GM19238 (cell line): ENCODE results near the gene RPS6KA5.
A peak's percentile ranks its signal among the peaks of the same experiment; 100 is the strongest.
"Not testable (repeated sequence)": the region's sequence is repeated elsewhere in the genome, so short reads cannot be mapped to it uniquely, and the experiment has no call there.

Experiments
- DNase-seq: peaks from one replicate; pipeline ENCODE4 v3.0.0; 2011; ENCODE audit warnings: low spot score; ENCODE audit not compliant: insufficient read length

The RPS6KA5 gene

DNA sequence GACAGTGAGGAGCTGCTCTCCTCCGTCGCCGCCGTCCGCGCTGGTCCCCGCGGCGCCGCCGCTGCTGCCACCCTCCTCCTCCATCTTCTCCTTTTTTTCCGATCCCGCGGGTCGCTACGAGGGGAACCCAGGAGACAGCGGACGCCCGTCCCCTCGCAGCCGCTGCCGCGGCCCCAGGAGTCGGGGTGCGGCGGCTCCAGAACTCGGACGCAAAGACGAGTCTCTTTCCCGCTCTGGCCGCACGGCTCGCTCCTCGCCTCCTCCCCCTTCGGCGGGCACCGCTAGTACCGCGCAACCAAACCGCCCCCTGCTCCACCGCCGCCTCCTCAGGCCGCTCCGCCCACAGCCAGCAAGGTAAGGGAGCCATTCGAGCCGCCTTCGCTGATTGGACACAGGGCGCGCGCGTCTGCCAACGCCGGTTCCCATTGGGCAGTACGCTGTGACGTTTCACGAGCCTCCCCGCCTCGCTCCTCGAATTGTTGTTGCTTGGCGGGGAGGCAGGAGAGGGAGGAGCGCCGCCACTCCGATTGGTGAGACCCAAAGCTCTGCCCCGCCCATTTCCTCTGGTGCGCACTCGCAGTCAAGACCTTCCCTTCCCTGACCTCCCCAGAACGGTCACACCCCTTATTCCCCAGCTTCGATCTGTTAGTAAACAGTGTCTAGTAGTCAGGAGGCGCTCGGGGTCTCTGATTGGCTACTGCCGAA, at the start of gene RPS6KA5:
Gene RPS6KA5 (minus strand): TSS at position 291 of the 705 bp plus-strand sequence. CDS start 207 bp downstream, at position 84.
- DNase-seq = peak; percentile 88

DNA sequence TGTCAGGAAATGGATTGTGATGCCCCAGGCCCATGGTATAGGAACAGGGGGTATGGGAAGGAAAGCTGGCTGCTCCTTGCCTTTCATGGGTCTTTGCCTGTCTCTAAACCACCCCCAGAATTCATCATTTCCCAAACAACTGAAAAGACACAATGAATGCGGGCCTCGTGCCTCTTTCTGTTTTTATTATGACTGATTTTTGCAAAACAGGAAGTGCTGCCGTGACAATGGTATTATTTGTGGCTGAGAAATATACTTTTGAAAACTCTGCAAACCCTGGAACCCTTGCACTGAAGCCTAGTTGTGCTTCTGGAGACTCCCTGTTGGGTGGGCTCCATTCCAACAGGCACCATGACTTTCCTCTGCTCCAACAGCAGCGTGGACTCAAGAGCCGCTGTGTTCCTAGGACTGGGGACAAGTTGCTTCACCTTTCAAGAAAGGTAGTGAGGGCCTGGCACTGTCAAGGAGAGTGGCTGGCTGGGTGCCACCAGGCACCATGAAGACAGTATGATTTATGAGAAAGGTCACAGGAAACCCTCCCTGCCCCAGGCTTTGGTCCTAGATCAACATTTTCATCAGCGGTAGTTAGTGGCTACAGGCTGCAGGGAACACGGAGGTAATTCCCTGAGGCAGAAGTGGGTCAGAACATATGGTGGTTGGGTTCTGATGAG, 48.6 kb upstream of the RPS6KA5 start:
- DNase-seq = no peak

DNA sequence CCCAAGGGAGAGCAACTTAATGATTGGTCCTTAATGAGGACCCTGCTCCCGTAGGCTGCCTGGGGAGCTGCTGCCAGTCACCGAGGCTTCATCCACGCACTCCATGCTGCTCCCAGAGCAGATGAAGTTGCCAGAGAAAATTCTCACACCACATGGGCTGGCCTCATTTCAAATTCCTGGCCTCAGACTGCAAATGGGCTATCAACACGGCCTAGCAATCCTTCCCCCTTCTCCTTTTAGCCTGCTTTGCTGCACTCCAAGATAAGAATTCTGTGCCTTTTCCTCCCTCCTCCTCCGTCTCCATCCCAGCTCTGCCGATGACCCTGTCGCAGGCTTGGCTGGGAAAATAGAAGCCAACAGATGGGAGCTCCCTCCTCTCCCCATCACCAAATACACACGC, 42.7 kb upstream of the RPS6KA5 start:
- no peak for DNase-seq

DNA sequence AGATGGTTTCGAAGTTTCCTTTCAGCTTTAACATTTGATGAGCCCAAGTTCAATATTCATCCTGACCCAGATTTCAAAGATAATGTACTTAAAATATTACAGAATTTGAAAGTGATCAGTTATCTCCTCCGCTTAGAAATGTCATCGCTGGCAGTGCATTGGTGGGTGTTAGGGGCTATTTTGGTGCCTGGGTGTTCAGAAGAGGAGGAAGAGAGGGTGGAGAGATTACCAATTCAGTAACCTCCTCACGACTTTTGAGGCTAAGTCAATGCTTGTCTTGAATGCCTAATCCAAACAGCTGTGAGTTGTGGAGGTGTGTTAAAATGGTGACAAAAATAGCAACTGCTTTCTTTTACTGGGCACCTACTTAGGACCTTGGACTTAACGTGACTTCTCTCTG, 39.7 kb upstream of the RPS6KA5 start:
- DNase-seq = no peak

DNA sequence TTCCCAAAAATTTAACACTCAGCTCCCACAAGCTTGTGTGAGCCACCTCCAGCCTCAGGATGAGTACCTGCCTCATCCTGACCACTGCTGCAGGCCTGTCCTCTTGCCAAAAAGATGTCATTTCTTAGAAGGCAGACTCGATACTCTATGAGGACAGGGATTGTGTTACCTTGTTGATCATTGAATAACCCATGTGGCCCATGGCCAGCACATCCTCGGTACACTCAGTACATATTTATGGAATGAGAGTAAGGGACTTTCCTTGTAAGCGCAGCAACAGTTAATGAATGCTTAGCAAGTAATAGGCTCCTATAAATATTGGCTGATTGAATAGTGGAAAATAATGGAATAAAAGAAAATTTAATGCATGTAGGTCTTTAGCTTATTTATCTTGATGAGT, 38.1 kb upstream of the RPS6KA5 start:
- no peak for DNase-seq

DNA sequence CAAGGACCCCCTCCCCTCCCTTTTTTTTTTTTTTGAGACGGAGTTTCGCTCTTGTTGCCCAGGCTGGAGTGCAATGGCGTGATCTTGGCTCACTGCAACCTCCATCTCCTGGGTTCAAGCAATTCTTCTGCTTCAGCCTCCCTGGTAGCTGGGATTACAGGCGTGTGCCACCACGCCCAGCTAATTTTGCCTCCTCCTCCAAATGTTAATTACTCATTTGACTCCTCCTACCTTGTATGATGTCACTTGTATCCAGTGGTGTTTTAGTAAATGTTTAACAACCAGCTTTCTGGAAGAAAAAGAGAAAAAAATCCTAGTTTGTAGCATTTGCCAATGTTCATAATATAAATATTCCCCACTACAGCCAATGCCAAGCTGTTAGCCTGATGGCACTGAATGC, 37.2 kb upstream of the RPS6KA5 start:
- DNase-seq = not testable (repeated sequence)

DNA sequence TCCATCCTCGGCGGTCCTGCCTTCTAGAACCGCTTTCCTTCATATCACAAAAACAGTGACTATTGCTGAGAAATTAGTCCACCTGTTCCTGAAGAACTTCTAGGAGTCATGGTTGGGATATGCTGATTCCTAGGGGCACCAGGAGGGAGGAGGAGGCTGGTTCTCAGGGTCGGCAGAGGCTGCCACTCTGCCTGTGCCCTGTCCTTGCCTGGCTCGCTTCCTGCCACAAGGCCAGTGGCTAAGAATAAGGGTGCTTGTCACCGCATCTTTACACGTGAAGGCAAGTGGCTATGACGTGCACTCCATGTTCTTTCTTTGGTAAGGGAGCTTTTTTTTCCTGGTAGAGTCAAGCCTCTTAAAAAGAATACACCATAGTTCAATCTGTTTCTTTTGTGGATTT, 34.7 kb upstream of the RPS6KA5 start:
- DNase-seq = no peak

DNA sequence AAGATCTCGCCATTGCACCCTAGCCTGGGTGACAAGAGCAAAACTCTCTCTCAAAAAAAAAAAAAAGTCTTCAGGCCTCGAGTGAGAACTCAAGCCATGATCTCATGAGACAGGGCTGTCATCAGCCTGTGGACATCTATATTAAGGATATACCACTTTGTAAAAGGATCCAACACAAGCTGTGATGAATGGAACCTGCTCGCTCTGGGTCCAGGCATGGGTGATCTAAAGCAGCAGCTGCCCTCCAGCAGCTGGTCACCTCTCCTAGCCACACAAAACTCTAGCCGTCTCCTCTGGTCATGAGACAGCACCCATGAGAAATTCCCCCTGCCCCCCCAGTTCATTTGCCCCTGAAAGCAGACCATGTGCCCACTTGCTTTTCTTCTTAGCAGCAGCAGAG, 34.3 kb upstream of the RPS6KA5 start:
- no peak for DNase-seq

DNA sequence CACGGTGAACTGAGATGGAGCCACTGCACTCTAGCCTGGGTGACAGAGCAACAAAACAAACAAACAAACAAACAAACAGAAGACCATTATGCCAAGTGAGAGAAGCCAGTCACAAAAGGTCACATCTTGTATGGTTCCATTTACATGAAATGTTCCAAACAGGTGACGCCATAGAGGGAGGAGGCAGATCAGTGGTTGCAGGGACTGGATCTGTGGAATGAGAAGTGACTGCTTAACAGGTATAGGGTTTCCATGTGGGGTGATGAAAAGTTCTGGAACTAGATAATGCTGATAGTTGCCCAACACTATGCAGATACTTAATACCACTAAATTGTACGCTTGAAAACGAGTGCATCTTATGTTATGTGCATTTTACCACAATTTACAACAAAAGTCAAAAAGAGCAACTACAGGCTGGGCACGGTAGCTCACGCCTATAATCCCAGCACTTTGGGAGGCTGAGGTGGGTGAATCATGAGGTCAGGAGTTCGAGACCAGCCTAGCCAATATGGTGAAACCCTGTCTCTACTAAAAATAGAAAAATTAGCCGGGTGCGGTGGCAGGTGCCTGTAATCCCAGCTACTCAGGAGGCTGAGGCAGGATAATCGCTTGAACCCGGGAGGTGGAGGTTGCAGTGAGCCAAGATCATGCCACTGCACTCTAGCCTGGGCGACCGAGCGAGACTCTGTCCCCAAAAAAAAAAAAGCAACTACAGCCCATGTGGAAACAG, 33.5 kb upstream of the RPS6KA5 start:
- not testable (repeated sequence) for DNase-seq

DNA sequence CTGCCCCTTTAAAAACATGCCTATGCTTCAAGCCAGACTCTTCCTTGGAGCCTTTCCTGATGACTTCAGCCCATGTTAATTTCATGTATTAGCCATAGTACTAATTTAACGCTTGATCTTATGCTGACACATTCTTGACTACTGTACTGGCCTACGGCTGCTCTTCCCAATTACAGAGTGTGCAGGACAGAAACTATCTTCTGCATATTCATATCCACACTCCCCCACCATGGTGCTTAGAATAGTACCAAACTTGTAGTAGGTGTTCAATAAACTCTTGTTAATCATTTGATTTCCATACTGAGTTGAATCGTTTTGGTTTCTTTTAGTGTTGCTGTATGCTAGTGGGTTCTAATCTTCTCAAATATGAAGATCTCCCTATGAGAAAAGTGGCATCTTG, 31.6 kb upstream of the RPS6KA5 start:
- no peak for DNase-seq

DNA sequence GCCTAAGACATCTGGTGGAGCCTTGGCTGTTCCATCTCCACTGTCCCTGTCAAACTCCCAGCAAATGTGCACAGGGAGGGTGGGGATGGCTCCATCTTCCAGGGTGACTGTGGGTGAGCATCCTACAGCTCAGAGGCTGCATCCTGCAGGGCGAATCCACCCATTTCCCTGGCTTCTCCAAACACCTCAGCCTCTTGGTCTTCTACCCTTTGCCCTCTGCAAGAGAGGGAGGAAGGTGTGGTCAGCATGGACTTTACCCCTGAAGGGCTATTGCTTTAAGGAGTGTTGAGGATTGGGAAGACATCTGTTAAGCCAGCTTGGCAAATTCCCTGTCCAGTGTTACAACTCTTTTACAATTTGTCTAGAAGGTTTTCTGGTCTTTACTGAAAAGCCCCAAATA, 30.3 kb upstream of the RPS6KA5 start:
- DNase-seq = no peak

DNA sequence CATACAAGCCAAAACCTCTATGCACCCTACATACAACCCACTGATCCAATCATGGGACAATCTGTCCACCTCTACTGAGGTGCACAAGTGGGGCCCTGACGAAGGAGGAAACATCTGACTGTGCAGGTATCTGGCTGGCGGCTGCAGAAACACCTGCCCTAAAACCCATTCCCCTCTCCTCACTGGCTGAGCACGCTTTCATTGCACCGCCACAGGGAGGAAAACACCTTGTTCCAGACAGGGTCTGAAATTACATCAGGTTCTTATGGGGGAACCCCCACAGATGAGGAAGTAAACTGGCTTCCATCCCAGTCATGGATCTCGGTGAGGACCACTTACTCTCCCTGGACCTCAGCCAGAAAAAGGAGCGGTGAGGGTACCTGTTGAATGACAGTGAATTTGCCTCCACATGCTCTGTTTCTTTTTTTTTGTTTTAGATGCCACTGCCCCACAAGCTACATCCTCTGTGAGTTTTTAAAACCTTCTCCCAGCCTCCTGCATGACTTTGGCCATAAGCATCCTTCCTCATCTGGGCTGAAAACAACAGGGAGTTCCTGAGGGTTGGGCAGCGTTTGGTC, 29.6 kb upstream of the RPS6KA5 start:
- DNase-seq = no peak

DNA sequence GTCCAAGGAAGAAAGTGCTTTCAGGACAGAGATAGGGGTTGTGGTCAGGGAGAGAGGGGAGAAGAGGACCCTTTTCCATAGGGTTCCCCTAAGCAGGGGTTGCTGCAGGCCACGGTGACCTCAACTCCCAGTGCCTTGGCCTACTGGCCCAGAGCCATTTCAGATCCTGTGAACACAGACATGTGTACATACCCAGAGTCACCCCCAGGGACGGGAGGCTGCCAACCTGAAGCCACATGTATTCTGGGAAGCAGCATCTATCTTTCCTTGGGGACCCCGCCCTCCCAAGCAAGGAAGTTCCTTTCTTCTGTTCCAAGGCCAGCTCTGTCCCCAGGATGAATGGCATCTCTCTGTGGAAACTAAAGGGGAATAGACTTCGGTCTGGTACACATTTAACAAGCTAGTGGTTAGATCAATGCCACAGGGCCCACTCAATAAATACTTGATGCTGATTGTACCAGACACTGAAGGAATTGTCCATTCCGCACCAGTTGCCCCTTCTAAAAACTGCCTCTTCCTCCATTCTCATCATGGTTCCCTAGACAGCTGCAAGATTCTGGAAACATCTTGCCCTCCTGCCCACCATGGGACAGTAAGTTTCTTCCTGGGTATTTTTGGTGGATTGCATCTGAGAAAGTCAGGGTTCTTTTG, 28.3 kb upstream of the RPS6KA5 start:
- DNase-seq = no peak

DNA sequence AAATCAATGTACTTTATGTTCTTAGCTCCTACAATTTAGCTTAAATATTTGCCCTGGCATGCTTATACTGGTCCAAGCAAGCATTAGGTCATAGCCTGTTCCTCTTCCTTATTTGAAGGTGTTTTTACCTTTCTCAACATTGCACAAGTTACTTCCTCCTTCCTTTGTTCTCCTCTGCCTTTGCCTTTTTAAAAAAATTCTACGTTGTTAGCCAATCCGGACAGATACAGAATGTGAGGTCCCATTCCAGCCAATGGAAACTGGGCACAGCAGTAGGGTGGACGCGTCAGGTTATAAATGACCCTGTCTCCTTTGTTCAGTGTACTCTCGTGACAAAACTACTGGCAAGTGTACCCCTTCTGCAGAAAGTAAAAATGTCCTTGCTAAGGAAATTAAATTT, 27.0 kb upstream of the RPS6KA5 start:
- DNase-seq = not testable (repeated sequence)

DNA sequence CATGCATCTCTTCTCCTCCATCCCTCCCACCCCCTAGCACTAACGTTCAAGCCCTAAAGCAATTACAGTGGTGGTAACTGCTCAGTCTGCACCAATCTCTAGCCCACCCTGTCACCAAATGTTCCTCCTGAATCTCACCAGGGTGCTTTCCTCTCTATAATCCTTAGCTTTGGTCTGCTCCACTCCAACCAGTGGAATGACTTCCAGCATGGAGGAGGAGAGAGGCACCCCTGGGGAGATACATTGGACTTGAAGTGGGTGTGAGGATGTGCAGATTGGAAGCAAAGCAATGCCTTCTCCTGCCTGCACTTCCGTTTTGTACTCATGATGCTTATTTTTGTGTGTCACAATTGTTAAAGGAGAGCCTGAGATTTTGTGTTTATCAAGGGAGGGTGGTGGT, 24.1 kb upstream of the RPS6KA5 start:
- no peak for DNase-seq

DNA sequence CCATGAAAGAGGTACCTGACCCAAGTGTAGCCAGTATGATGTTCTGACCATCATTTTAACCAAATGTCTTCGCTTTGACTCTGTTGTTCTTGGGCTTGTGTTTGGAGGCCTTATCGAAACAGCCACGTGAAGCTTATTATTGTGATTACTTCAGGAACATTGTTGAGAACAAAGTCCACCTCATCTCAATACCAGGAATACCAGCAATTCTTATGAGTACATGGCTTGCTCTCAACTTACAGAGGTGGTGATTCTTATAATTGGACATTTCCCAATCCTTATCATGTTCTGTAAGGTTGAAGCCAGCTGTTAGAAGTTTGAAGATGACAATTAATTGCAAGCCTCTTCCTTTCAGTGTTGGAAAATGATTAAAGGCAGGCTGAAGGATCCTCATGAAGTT, 21.8 kb upstream of the RPS6KA5 start:
- DNase-seq = no peak

DNA sequence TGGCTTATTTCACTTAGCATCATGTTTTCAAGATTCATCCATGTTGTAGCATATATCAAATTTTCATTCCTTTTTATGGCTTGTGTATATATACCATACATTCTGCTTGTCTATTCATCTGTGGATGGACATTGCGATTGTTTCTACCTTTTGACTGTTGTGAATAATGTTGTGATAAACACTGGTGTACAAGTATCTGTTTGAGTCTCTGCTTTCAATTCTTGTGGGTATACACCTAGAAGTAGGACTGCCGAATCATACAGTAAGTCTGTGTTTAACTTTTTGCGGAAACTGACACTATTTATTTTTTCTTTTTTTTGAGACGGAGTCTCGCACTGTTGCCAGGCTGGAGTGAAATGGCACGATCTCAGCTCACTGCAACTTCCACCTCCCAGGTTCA, 19.6 kb upstream of the RPS6KA5 start:
- DNase-seq = no peak

DNA sequence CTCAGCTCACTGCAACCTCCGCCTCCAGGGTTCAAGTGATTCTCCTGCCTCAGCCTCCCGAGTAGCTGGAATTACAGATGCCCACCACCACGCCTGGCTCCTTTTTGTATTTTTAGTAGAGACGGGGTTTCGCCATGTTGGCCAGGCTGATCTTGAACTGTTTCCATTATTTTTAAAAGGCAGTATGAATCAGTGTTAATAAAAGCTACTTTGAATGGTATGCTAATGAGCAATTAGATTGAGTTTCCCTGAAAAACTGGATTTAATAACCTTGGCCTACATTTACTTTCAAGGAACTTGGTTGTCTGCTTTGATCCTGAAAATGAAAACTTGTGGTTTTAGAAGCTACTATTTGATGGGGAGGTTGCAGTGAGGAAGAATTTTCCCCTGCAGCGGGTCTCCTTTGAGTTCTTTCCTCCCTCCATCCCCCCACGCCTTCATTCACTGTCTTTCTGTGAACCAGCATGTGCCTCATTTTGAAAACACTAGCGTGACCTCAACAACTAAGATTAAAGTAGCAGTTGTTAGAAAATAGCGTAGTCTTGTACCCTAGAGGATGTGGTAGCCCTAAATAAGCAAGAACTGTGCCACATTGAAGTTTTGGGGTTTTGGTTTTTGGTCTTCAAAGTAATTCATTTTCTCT, 17.8 kb upstream of the RPS6KA5 start:
- no peak for DNase-seq

DNA sequence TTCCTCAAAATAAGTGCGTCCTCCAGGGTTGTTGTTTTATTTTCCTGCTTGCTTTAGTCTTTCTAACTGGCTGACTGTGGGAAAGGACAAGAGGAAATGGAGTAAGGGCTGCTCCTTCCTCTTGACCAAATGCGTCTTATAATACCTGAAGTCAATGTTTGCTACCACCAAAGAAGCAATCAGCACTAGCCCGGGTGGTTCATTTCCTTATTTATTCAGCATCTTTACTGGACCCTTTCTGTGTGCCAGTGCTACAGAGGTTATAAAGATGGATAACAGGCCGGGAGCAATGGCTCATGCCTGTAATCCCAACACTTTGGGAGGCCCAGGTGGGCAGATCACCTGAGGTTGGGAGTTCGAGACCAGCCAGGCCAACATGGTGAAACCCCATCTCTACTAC, 15.1 kb upstream of the RPS6KA5 start:
- DNase-seq = no peak

DNA sequence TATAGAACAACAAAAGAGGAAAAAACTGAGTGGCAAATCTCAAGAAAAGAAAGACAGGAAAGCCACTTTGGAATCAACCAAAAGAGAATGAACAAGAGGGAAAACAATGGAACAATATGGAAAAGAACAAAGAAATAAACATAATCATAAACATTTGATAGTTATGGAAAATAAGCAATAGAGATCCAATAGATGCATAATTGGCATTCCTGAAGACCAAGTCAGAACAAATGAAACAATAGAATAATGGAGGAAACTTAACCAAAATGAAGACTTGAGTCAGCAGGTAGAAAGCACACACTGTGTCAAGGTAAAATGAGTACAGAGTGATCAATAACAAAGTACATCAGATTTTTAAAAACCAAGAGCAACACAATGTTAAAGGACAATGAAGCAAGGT, 10.1 kb upstream of the RPS6KA5 start:
- DNase-seq = no peak

DNA sequence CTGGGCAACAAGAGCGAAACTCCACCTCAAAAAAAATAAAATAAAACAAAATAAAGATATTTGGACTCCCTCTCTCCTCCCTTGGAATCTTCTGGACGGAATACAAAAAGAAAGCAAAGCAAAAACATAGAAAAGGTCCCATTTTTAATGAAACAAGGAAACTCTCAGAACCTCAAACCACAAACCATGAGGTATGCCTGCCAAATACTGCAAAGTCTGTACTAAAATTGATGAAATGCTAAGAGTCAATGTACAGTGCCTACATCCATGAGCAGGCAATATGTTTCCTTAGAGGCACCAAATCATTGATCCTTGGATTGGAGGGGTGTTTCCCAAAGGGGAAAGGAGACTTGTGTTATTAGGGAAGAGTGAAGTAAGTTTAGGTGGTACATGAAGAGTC, 8.2 kb upstream of the RPS6KA5 start:
- DNase-seq = no peak
